Uterus (tissue), 4 donors: ENCODE results near the gene PLIN4. TPM values are rescaled to one million over a fixed set of nuclear protein-coding genes. Genes with fewer than 3 reads are reported as not detected.

Experiments used
- total RNA-seq, 4 donors: library from RNA; depleted of rRNA in 3 of 4; stranded (reverse); fragments of >200 nt in 3 of 4; gene quantifications; one replicate each; pipeline versions ENCODE4 v1.1.0 to v1.2.4, GENCODE V29; 2014 to 2023
- donor health status: DM: yes; HTN: yes; CAD: no.

The PLIN4 gene
- total RNA-seq, 4 donors from 2014 or later: 7.9 to 78.3 (median 16.2) TPM

Other genes with a start within 250 kb of the PLIN4 start
- under 1 TPM in 1 of 4 donors, not detected in 3; 0.41 TPM for gene SHD, start 239.2 kb downstream of the PLIN4 start, total RNA-seq
- under 1 TPM in 1 of 4 donors, not detected in 3; 0.97 TPM for gene TMIGD2, start 216.1 kb downstream of the PLIN4 start, total RNA-seq
- 1 to 10 TPM in 1 of 4 donors, not detected in 3; 3.1 TPM for gene FSD1, start 213.9 kb downstream of the PLIN4 start, total RNA-seq
- gene STAP2, start 179.7 kb downstream of the PLIN4 start, total RNA-seq: 1 to 10 TPM in 3 of 4 donors, under 1 TPM in 1; 0.29 to 9.4 (median 6.2) TPM
- 10 to 100 TPM in 1 of 4 donors, 1 to 10 TPM in 1, under 1 TPM in 1, not detected in 1; 0.51 to 13.8 (median 5.8) TPM for gene MPND, start 174.9 kb downstream of the PLIN4 start, total RNA-seq
- 10 to 100 TPM; 11.8 to 69.3 (median 29.5) TPM for gene SH3GL1, start 117.9 kb downstream of the PLIN4 start, total RNA-seq
- gene CHAF1A, start 115.8 kb downstream of the PLIN4 start, total RNA-seq: 10 to 100 TPM in 1 of 4 donors, 1 to 10 TPM in 2, under 1 TPM in 1; 0.59 to 12.9 (median 8.0) TPM
- gene UBXN6, start 60.7 kb downstream of the PLIN4 start, total RNA-seq: 100 to 1,000 TPM in 2 of 4 donors, 10 to 100 TPM in 2; 61.5 to 266 (median 90.0) TPM
- gene HDGFL2, start 46.2 kb downstream of the PLIN4 start, total RNA-seq: 10 to 100 TPM in 3 of 4 donors, 1 to 10 TPM in 1; 8.5 to 65.8 (median 34.8) TPM
- gene PLIN5, start 16.7 kb upstream of the PLIN4 start, total RNA-seq: 10 to 100 TPM in 1 of 4 donors, 1 to 10 TPM in 3; 1.5 to 11.1 (median 3.0) TPM
- 1 to 10 TPM in 2 of 4 donors, under 1 TPM in 1, not detected in 1; 0.59 to 1.1 (median 1.1) TPM for gene LRG1, start 21.6 kb upstream of the PLIN4 start, total RNA-seq
- 10 to 100 TPM in 1 of 4 donors, 1 to 10 TPM in 3; 1.8 to 48.1 (median 5.5) TPM for gene SEMA6B, start 41.2 kb upstream of the PLIN4 start, total RNA-seq
- gene TNFAIP8L1, start 121.0 kb upstream of the PLIN4 start, total RNA-seq: 10 to 100 TPM in 1 of 4 donors, 1 to 10 TPM in 2, under 1 TPM in 1; 0.77 to 20.6 (median 9.1) TPM
- gene MYDGF, start 151.9 kb upstream of the PLIN4 start, total RNA-seq: 10 to 100 TPM; 21.8 to 63.5 (median 44.4) TPM
- gene DPP9, start 205.4 kb upstream of the PLIN4 start, total RNA-seq: 100 to 1,000 TPM in 1 of 4 donors, 10 to 100 TPM in 3; 17.8 to 194 (median 48.5) TPM